Fibroblast of lung (primary cell): ENCODE data around the gene DENND2D. TPM values are rescaled to one million over a fixed set of nuclear protein-coding genes. Genes with fewer than 3 reads are reported as not detected.

Source experiments
- DNase-seq, 2 donors: peaks; one replicate each; pipeline versions ENCODE4 v3.0.0 to v3.0.0-alpha.2; 2010; ENCODE audit warnings: low read depth in 2 of 2
- H2AFZ ChIP-seq: 2 replicates; pipeline ENCODE4 v1.5.1; 2012; ENCODE audit warnings: low read length, control low read depth, inconsistent platforms
- H3K27ac ChIP-seq: 2 replicates; pipeline ENCODE4 v1.5.1; 2011; ENCODE audit warnings: low read length, control low read depth; ENCODE audit not compliant: insufficient read depth
- H3K27me3 ChIP-seq: 2 replicates; pipeline ENCODE4 v1.5.1; 2011; ENCODE audit warnings: mild to moderate bottlenecking, low read length; ENCODE audit not compliant: control insufficient read depth, insufficient read depth
- H3K36me3 ChIP-seq: 2 replicates; pipeline ENCODE4 v1.5.1; 2011; ENCODE audit warnings: low read length; ENCODE audit not compliant: control insufficient read depth, insufficient read depth
- H3K4me1 ChIP-seq: 2 replicates; pipeline ENCODE4 v1.5.1; 2011; ENCODE audit warnings: low read length; ENCODE audit not compliant: control insufficient read depth, insufficient read depth; ENCODE audit errors: extremely low read depth
- H3K4me2 ChIP-seq: 2 replicates; pipeline ENCODE4 v1.5.1; 2011; ENCODE audit warnings: low read length, control low read depth; ENCODE audit not compliant: insufficient read depth; ENCODE audit errors: extremely low read depth
- H3K4me3 ChIP-seq, 4 experiments: fragments of 200-600 bp in 1 of 4; sonication (generic) in 1 of 4; replicated peaks in 1 of 4; 2 replicates each; pipeline ENCODE4 v1.5.1; 2011 to 2016; ENCODE audit warnings: low read length in 4 of 4, low read depth in 3 of 4, mild to moderate bottlenecking in 3 of 4, control low read depth in 2 of 4, inconsistent platforms in 1 of 4, mixed read lengths in 1 of 4; ENCODE audit not compliant: insufficient read depth in 1 of 4; ENCODE audit errors: control extremely low read depth in 1 of 4
- H3K79me2 ChIP-seq: 2 replicates; pipeline ENCODE4 v1.5.1; 2012; ENCODE audit warnings: mild to moderate bottlenecking, low read length, inconsistent platforms; ENCODE audit not compliant: control insufficient read depth, insufficient read depth
- H3K9ac ChIP-seq: 2 replicates; pipeline ENCODE4 v1.5.1; 2011; ENCODE audit warnings: mild to moderate bottlenecking, low read length, control low read depth; ENCODE audit not compliant: insufficient read depth
- H3K9me3 ChIP-seq: 2 replicates; pipeline ENCODE4 v1.5.1; 2012; ENCODE audit warnings: low read depth, low read length; ENCODE audit not compliant: control insufficient read depth, insufficient read depth
- H4K20me1 ChIP-seq: 2 replicates; pipeline ENCODE4 v1.5.1; 2011; ENCODE audit warnings: low read length; ENCODE audit not compliant: control insufficient read depth, insufficient read depth; ENCODE audit errors: extremely low read depth
- EZH2 ChIP-seq: IDR thresholded peaks from 2 replicates; pipeline ENCODE4 v1.5.1; 2012; ENCODE audit warnings: low read length, control low read depth, mild to moderate bottlenecking; ENCODE audit errors: missing control alignments
- polyA plus RNA-seq, 2 donors: library from polyadenylated mRNA; depleted of rRNA in 1 of 2; stranded (reverse) in 1 of 2; unstranded in 1 of 2; fragments of >200 nt; gene quantifications; 2 replicates each; pipeline ENCODE4 v1.2.1, GENCODE V29; 2011 to 2012; ENCODE audit warnings: missing spikeins in 1 of 2
- total RNA-seq: library from RNA; depleted of rRNA; stranded (reverse); fragments of >200 nt; gene quantifications from 2 replicates; pipeline ENCODE4 v1.2.1, GENCODE V29; 2014
- TF ChIP-seq, protein P1 (sequence below), 2 donors: IDR thresholded peaks in 1 of 2; conservative IDR thresholded peaks in 1 of 2; 1 replicate in 1 of 2; 2 replicates in 1 of 2; pipeline ENCODE4 v1.5.1; 2011 to 2012; ENCODE audit warnings: low read length in 2 of 2, control low read depth in 1 of 2, inconsistent platforms in 1 of 2, low read depth in 1 of 2, mild to moderate bottlenecking in 1 of 2

The DENND2D gene
- total and polyA plus RNA-seq, 2 donors (not counting 1 experiment from before 2014, with no cell fraction given) = 2.2 to 15.7 TPM

DNA sequence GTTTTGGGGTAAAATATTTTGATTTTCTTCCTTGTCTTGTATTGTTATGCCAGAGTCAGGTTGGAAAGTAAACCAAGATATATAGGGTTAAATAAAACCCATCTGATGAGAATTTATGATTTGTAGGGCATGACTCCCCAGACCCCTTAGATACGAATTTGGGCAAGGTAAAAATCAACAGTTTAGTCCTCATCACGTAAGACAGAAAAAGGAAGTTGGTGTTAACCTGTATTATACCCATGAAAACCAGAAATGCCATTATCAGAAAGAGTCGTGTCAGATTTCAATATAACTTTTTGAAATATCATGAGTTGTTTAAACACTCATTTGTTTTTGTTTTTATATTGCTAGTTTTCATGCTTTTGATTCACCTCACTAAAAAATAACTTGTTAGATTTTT is 48.6 kb downstream of the DENND2D start:
- DNase-seq = no peak
- H3K4me3 ChIP-seq = no peak overlapping the region
- H3K27ac ChIP-seq = no peak overlapping the region
- no peak overlapping the region for H2AFZ ChIP-seq
- TF ChIP-seq EZH2 = no peak
- TF ChIP-seq, protein P1, sequence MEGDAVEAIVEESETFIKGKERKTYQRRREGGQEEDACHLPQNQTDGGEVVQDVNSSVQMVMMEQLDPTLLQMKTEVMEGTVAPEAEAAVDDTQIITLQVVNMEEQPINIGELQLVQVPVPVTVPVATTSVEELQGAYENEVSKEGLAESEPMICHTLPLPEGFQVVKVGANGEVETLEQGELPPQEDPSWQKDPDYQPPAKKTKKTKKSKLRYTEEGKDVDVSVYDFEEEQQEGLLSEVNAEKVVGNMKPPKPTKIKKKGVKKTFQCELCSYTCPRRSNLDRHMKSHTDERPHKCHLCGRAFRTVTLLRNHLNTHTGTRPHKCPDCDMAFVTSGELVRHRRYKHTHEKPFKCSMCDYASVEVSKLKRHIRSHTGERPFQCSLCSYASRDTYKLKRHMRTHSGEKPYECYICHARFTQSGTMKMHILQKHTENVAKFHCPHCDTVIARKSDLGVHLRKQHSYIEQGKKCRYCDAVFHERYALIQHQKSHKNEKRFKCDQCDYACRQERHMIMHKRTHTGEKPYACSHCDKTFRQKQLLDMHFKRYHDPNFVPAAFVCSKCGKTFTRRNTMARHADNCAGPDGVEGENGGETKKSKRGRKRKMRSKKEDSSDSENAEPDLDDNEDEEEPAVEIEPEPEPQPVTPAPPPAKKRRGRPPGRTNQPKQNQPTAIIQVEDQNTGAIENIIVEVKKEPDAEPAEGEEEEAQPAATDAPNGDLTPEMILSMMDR (conservative IDR thresholded peaks at IDR 0.05 in 1 of 2, IDR thresholded peaks at IDR 0.05 in 1 of 2; ENCODE audit: low read depth in 1 of 2, low read length in 2 of 2) = no peak
- H3K36me3 ChIP-seq = no peaks in the 10 kb centered on the region
- no peaks in the 10 kb centered on the region for H3K27me3 ChIP-seq
- H4K20me1 ChIP-seq = no peaks in the 10 kb centered on the region
- no peak overlapping the region for H3K9ac ChIP-seq
- no peaks in the 10 kb centered on the region for H3K9me3 ChIP-seq
- peaks cover 14% of the 10 kb centered on the region for H3K79me2 ChIP-seq
- no peak overlapping the region for H3K4me2 ChIP-seq
- no peaks in the 10 kb centered on the region for H3K4me1 ChIP-seq

DNA sequence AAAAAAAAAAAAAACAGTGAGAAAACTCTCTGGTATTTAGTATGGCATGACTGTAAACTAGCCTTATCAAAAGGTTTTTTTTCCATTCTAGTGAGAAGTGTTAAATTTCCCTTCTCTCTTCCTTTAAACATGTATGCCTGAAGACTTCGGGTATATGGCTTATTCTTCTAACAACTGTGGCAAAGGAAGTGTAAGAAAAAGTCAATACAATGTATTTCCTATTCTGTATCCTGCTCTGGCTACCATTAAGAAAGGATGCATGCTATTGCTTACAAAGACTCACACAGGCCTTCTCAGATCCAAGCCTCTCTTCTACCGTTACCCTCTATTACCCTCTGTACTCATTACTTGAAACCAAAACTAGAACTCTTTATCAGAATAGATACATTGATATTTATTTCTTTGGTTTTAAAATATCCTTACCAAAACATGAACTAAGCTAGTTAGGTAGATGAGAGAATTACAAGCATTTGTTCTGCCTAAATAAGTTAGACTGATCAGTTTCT is 52.0 kb downstream of the DENND2D start:
- TF ChIP-seq, protein P1 (conservative IDR thresholded peaks at IDR 0.05 in 1 of 2, IDR thresholded peaks at IDR 0.05 in 1 of 2; ENCODE audit: low read depth in 1 of 2, low read length in 2 of 2) = no peak
- TF ChIP-seq EZH2 = no peak
- peaks cover 4% of the 10 kb centered on the region for H3K36me3 ChIP-seq
- no peak overlapping the region for H3K27ac ChIP-seq
- no peaks in the 10 kb centered on the region for H3K4me1 ChIP-seq
- peaks cover 27% of the 10 kb centered on the region for H3K79me2 ChIP-seq
- H3K9me3 ChIP-seq = no peaks in the 10 kb centered on the region
- no peak overlapping the region for H2AFZ ChIP-seq
- H3K4me3 ChIP-seq = no peak overlapping the region
- H3K4me2 ChIP-seq = no peak overlapping the region
- no peak overlapping the region for H3K9ac ChIP-seq
- no peaks in the 10 kb centered on the region for H4K20me1 ChIP-seq
- no peak for DNase-seq
- H3K27me3 ChIP-seq = no peaks in the 10 kb centered on the region

DNA sequence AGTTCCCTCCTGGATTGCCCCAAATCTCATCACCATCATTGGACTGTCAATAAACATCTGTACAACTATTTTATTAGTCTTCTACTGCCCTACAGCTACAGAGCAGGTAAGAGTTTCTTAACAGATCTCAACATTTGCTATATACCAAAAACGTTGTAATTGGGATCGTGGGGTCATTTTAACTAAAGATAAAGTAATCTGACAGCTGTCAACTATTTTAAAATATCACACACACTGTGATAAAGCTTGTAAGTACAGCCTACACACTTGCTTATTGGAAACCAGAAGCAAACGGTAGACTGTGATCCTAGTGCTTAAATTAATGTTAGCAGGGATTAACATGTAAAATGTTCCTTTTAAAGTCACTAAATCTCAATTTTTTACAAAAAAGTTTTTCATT is 52.5 kb downstream of the DENND2D start:
- Histone ChIP-seq H3K79me2 (peaks cover 31% of the 10 kb centered on the region), H3K36me3 (peaks cover 4% of the 10 kb centered on the region), H4K20me1 (no peaks in the 10 kb centered on the region), H2AFZ (no peak overlapping the region), H3K27me3 (no peaks in the 10 kb centered on the region), H3K4me3 (no peak overlapping the region), H3K27ac (no peak overlapping the region), H3K4me1 (no peaks in the 10 kb centered on the region), H3K4me2 (no peak overlapping the region), H3K9me3 (no peaks in the 10 kb centered on the region), H3K9ac (no peak overlapping the region)
- no peak for DNase-seq
- TF ChIP-seq, protein P1 (conservative IDR thresholded peaks at IDR 0.05 in 1 of 2, IDR thresholded peaks at IDR 0.05 in 1 of 2; ENCODE audit: low read depth in 1 of 2, low read length in 2 of 2) = no peak
- TF ChIP-seq EZH2 = no peak
